ENCODE results near the gene RPS24. TPM values are rescaled to one million over a fixed set of nuclear protein-coding genes. Genes with fewer than 3 reads are reported as not detected.
A peak's percentile ranks its signal among the peaks of the same experiment; 100 is the strongest.

Gene RPS24
- total and polyA plus RNA-seq, 10 of the 15 experiments (the other 5 are each of a cell fraction or from before 2014, with no cell fraction given) = 1,343 to 7,285 (median 2,230) TPM

DNA sequence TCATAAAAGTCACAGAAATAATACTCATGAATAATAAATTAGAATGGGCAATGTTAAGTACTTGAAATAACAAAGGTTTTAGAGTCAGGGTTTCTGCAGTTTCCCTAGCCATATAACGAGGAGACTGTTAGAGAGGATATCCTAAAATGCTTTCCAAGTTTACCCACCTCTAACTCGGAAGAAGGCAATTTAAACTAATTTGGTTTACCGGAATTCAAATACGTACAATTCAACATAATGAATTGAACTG is 351 bp upstream of the RPS24 start:
- Histone ChIP-seq H3K36me3 (ENCODE audit: control insufficient read depth in 2 of 2, insufficient read depth in 2 of 2, low read length in 1 of 2) (peaks cover 16 to 24% of the 10 kb centered on the region in 2 experiments), H2AFZ (ENCODE audit: control insufficient read depth, low read depth, low read length) (peak overlapping the region; percentile 94), H3K79me2 (ENCODE audit: control insufficient read depth, insufficient read depth, low read length) (peaks cover 57% of the 10 kb centered on the region), H3K9ac (ENCODE audit: control insufficient read depth, insufficient read depth, low read length) (no peak overlapping the region), H3K4me3 (peak overlapping the region; percentile 67; the same call in 1 of the 2 replicates), H3K27me3 (replicated peaks in 1 of 2; ENCODE audit: control insufficient read depth in 2 of 2, insufficient read depth in 2 of 2, low read length in 1 of 2) (no peaks in the 10 kb centered on the region), H3K4me1 (ENCODE audit: control insufficient read depth, insufficient read depth, low read length) (peaks cover 10% of the 10 kb centered on the region), H3K4me2 (ENCODE audit: control insufficient read depth, insufficient read depth) (peak overlapping the region; percentile 50; the same call in 1 of the 2 replicates), H3K9me3 (replicated peaks; ENCODE audit: control insufficient read depth, insufficient read depth, low read length) (no peaks in the 10 kb centered on the region), H3K27ac (ENCODE audit: control insufficient read depth, insufficient read depth) (peak overlapping the region; percentile 53; the same call in 1 of the 2 replicates), H4K20me1 (ENCODE audit: control insufficient read depth, insufficient read depth) (peaks cover 8% of the 10 kb centered on the region)
- ATAC-seq (no peak), FAIRE-seq (no peak), DNase-seq (ENCODE audit: low read depth, low spot score) (no peak)
- ChIA-PET RAD21 (ENCODE audit: unreplicated experiment) (no interaction called here), CTCF (no interaction called here), POLR2A (no interaction called here), SMC1A (ENCODE audit: uncharacterized antibody, unreplicated experiment) (no interaction called here)
- TF ChIP-seq NR2C1 (IDR thresholded peaks at IDR 0.05) (no peak), ATF7 (IDR thresholded peaks at IDR 0.05; ENCODE audit: low read depth) (no peak), POLR2AphosphoS5 (IDR thresholded peaks at IDR 0.05; ENCODE audit: low read length) (no peak), KLF5 (IDR thresholded peaks at IDR 0.05; ENCODE audit: partially characterized antibody) (no peak)
- intact Hi-C loops (cut with micrococcal nuclease; ENCODE audit: unreplicated experiment) = no loop called here
- BruUV-seq (replicated peaks) = no TSS peak
- under 1% methylated on average over 4 of the region's 4 CpGs for WGBS (ENCODE audit: insufficient coverage, insufficient replicate concordance, low lambda C conversion rate, missing lambda C conversion rate)
- in situ Hi-C loops (cut with MboI) = no loop called here

DNA sequence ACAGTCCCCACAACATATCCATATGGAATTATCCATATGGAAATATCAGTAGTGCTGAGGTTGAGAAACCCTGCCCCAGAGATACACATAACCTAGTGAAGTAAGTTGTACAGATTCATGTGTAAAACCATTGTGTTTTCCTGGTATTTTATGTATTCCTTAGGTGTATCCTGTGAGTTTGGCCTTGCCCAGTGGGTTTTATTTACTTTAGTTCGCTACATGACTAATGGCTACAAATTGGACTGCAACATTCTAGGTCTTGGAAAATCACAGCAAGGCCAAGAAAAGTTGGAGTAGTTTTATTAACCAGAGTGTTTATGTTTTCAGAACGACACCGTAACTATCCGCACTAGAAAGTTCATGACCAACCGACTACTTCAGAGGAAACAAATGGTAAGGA is 1.4 kb downstream of the RPS24 start:
- Histone ChIP-seq H3K4me2 (ENCODE audit: control insufficient read depth, insufficient read depth) (peak overlapping the region; percentile 94), H3K36me3 (ENCODE audit: control insufficient read depth in 2 of 2, insufficient read depth in 2 of 2, low read length in 1 of 2) (peaks cover 23 to 40% of the 10 kb centered on the region in 2 experiments), H3K4me1 (ENCODE audit: control insufficient read depth, insufficient read depth, low read length) (peaks cover 7% of the 10 kb centered on the region), H3K4me3 (peak overlapping the region; percentile 95), H3K79me2 (ENCODE audit: control insufficient read depth, insufficient read depth, low read length) (peaks cover 64% of the 10 kb centered on the region), H4K20me1 (ENCODE audit: control insufficient read depth, insufficient read depth) (peaks cover 14% of the 10 kb centered on the region), H3K27ac (ENCODE audit: control insufficient read depth, insufficient read depth) (peak overlapping the region; percentile 88), H3K9ac (ENCODE audit: control insufficient read depth, insufficient read depth, low read length) (peak overlapping the region; percentile 94), H2AFZ (ENCODE audit: control insufficient read depth, low read depth, low read length) (no peak overlapping the region), H3K27me3 (replicated peaks in 1 of 2; ENCODE audit: control insufficient read depth in 2 of 2, insufficient read depth in 2 of 2, low read length in 1 of 2) (no peaks in the 10 kb centered on the region), H3K9me3 (replicated peaks; ENCODE audit: control insufficient read depth, insufficient read depth, low read length) (no peaks in the 10 kb centered on the region)
- intact Hi-C loops (cut with micrococcal nuclease; ENCODE audit: unreplicated experiment) = no loop called here
- ChIA-PET CTCF (interaction anchor here (3.6 kb wide), 1 partner anchor 11 kb away, joined by 25 read pairs; no protein-coding TSS in a partner anchor), SMC1A (ENCODE audit: uncharacterized antibody, unreplicated experiment) (interaction anchor here (1.4 to 3.1 kb wide), 2 partner anchors 11 to 15 kb away, joined by 3 to 16 read pairs; no protein-coding TSS in a partner anchor), RAD21 (ENCODE audit: unreplicated experiment) (no interaction called here), POLR2A (no interaction called here)
- in situ Hi-C loops (cut with MboI) = no loop called here
- FAIRE-seq (no peak), ATAC-seq (no peak), DNase-seq (ENCODE audit: low read depth, low spot score) (no peak)
- WGBS (ENCODE audit: insufficient coverage, insufficient replicate concordance, low lambda C conversion rate, missing lambda C conversion rate) = 47% methylated on average over 5 of the region's 5 CpGs
- TF ChIP-seq CBX3 (IDR thresholded peaks at IDR 0.05; ENCODE audit: borderline replicate concordance, low read depth) = no peak
- no peak for TF ChIP-seq HDGF (IDR thresholded peaks at IDR 0.05)
- TF ChIP-seq EP300 (IDR thresholded peaks at IDR 0.05; ENCODE audit: borderline replicate concordance in 1 of 2, control insufficient read depth in 1 of 2, low read depth in 2 of 2, low read length in 2 of 2) = no peak
- TF ChIP-seq, protein P1, sequence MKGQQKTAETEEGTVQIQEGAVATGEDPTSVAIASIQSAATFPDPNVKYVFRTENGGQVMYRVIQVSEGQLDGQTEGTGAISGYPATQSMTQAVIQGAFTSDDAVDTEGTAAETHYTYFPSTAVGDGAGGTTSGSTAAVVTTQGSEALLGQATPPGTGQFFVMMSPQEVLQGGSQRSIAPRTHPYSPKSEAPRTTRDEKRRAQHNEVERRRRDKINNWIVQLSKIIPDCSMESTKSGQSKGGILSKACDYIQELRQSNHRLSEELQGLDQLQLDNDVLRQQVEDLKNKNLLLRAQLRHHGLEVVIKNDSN (IDR thresholded peaks at IDR 0.05; ENCODE audit: borderline replicate concordance, extremely low read length, insufficient read depth, low read depth, low read length) = no peak
- no peak for TF ChIP-seq ATF7 (IDR thresholded peaks at IDR 0.05; ENCODE audit: low read depth)
- no peak for TF ChIP-seq MYC (IDR thresholded peaks at IDR 0.05; ENCODE audit: insufficient read depth, insufficient read length, insufficient replicate concordance, low read length, severe bottlenecking)
- TF ChIP-seq SMC3 (IDR thresholded peaks at IDR 0.05; ENCODE audit: borderline replicate concordance, low read length) = no peak
- no peak for TF ChIP-seq POLR2A (IDR thresholded peaks at IDR 0.05; ENCODE audit: low read depth, low read length)
- no peak for TF ChIP-seq SRF (IDR thresholded peaks at IDR 0.05; ENCODE audit: low read depth in 2 of 2, low read length in 2 of 2)
- no peak for TF ChIP-seq ZNF217 (IDR thresholded peaks at IDR 0.05)
- no peak for TF ChIP-seq FOXK2 (IDR thresholded peaks at IDR 0.05)
- no peak for TF ChIP-seq RAD51 (IDR thresholded peaks at IDR 0.05)
- TF ChIP-seq, protein P2, sequence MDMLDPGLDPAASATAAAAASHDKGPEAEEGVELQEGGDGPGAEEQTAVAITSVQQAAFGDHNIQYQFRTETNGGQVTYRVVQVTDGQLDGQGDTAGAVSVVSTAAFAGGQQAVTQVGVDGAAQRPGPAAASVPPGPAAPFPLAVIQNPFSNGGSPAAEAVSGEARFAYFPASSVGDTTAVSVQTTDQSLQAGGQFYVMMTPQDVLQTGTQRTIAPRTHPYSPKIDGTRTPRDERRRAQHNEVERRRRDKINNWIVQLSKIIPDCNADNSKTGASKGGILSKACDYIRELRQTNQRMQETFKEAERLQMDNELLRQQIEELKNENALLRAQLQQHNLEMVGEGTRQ (IDR thresholded peaks at IDR 0.05; ENCODE audit: borderline replicate concordance, low read depth, low read length) = no peak
- TF ChIP-seq SPI1 (IDR thresholded peaks at IDR 0.05; ENCODE audit: borderline replicate concordance, insufficient read depth, low read depth, low read length) = no peak
- no peak for TF ChIP-seq PAX8 (IDR thresholded peaks at IDR 0.05)
- BruUV-seq (replicated peaks) = no TSS peak

Data from GM12878 (cell line).